Keratinocyte (primary cell): ENCODE results near the gene PAN2.
"Not testable (repeated sequence)": the region's sequence is repeated elsewhere in the genome, so short reads cannot be mapped to it uniquely, and the experiment has no call there.

ENCODE experiments used
- EZH2 ChIP-seq: IDR thresholded peaks from one replicate; pipeline ENCODE4 v1.6.1; 2012; ENCODE audit warnings: inconsistent platforms, mild to moderate bottlenecking, low read length, moderate library complexity
- TF ChIP-seq, protein P1 (sequence below), 3 experiments: IDR thresholded peaks in 1 of 3; conservative IDR thresholded peaks in 1 of 3; optimal IDR thresholded peaks in 1 of 3; 2 replicates in 2 of 3; 3 replicates in 1 of 3; pipeline versions ENCODE3 to v1.5.1; 2011; ENCODE audit warnings: low read length in 3 of 3, mild to moderate bottlenecking in 3 of 3, moderate library complexity in 2 of 3, control low read depth in 1 of 3, inconsistent platforms in 1 of 3; ENCODE audit not compliant: insufficient read depth in 2 of 3; ENCODE audit errors: extremely low read depth in 1 of 3

DNA sequence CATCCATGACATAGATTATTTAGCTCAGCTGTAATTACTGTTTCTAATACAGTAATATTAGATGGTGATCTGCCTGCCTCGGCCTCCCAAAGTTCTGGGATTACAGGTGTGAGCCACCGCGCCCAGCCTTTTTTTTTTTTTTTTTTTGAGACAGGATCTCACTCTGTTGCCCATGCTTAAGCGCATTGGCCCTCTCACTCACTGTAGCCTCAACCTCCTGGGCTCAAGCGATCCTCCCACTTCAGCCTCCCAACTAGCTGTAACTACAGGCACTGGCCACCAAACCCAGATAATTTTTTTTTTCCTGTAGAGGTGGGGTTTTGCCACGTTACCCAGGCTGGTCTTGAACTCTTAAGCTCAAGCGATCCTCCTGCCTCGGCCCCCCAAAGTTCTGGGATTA is 1.7 kb upstream of the PAN2 start:
- TF ChIP-seq, protein P1, sequence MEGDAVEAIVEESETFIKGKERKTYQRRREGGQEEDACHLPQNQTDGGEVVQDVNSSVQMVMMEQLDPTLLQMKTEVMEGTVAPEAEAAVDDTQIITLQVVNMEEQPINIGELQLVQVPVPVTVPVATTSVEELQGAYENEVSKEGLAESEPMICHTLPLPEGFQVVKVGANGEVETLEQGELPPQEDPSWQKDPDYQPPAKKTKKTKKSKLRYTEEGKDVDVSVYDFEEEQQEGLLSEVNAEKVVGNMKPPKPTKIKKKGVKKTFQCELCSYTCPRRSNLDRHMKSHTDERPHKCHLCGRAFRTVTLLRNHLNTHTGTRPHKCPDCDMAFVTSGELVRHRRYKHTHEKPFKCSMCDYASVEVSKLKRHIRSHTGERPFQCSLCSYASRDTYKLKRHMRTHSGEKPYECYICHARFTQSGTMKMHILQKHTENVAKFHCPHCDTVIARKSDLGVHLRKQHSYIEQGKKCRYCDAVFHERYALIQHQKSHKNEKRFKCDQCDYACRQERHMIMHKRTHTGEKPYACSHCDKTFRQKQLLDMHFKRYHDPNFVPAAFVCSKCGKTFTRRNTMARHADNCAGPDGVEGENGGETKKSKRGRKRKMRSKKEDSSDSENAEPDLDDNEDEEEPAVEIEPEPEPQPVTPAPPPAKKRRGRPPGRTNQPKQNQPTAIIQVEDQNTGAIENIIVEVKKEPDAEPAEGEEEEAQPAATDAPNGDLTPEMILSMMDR (optimal IDR thresholded peaks at IDR 0.05 in 1 of 3, IDR thresholded peaks at IDR 0.05 in 1 of 3, conservative IDR thresholded peaks at IDR 0.05 in 1 of 3; ENCODE audit: extremely low read depth in 1 of 3, insufficient read depth in 2 of 3, low read length in 3 of 3): not testable (repeated sequence)
- TF ChIP-seq EZH2: not testable (repeated sequence)
